Measurements from ENCODE around the gene COX14. TPM values are rescaled to one million over a fixed set of nuclear protein-coding genes. Genes with fewer than 3 reads are reported as not detected.

COX14 gene
- total and polyA plus RNA-seq, 8 donors, result 16.8 to 62.0 (median 25.0) TPM

DNA sequence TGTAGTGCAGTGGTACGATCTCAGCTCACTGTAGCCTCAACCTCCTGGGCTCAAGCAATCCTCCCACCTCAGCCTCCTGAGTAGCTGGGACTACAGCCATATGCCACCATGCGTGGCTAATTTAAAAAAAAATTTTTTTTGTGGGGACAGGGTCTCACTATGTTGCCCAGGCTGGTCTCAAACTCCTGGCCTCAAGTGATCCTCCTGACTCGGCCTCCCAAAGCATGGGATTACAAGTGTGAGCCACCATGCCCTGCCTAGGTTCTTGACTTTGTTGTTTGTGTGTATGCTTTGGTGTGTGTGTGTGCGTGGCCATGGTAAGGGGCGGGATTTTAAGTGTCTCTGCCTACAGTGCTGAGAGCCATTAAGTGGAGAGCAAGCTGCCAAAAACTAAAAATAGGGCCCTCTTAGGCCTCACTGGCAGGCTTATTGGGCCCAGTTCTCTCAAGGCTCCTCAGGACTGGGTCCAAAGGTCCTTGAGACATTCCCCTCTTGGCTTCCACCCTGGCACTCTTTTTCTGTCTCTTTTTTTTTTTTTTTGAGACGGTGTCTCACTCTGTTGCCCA, 5.1 kb downstream of the COX14 start:
- Histone ChIP-seq H3K4me1 (peaks cover 5 to 14% (median 6%) of the 10 kb centered on the region in 3 donors), H3K27me3 (no peaks in the 10 kb centered on the region), H3K9me3 (no peaks in the 10 kb centered on the region), H3K4me3 (no peak overlapping the region), H3K36me3 (peaks cover 0 to 5% (median 0%) of the 10 kb centered on the region in 3 donors), H3K27ac (no peak overlapping the region)
- TF ChIP-seq, protein P1, sequence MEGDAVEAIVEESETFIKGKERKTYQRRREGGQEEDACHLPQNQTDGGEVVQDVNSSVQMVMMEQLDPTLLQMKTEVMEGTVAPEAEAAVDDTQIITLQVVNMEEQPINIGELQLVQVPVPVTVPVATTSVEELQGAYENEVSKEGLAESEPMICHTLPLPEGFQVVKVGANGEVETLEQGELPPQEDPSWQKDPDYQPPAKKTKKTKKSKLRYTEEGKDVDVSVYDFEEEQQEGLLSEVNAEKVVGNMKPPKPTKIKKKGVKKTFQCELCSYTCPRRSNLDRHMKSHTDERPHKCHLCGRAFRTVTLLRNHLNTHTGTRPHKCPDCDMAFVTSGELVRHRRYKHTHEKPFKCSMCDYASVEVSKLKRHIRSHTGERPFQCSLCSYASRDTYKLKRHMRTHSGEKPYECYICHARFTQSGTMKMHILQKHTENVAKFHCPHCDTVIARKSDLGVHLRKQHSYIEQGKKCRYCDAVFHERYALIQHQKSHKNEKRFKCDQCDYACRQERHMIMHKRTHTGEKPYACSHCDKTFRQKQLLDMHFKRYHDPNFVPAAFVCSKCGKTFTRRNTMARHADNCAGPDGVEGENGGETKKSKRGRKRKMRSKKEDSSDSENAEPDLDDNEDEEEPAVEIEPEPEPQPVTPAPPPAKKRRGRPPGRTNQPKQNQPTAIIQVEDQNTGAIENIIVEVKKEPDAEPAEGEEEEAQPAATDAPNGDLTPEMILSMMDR (IDR thresholded peaks at IDR 0.05), result no peak
- no peak for FAIRE-seq
- ATAC-seq, result no peak
- 80% methylated on average over 6 of the region's 6 CpGs for WGBS, 2 donors
- no peak for DNase-seq
- intact Hi-C loops (cut with DNase I), result no loop called here

DNA sequence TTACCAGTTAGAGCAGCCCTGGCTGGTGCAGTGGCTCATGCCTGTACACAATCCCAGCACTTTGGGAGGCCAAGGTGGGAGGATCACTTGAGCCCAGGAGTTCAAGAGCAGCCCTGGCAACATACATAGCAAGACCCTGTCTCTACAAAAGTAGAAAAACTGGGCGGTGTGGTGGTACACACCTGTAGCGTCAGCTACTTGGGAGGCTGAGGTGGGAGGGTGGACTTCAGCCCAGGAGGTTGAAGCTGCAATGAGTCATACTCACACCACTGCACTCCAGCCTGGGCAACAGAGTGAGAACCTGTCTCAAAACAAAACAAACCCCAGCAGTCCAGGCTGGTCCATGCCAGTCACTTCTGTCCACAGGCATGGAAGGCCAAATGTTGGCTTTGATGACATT, 7.4 kb downstream of the COX14 start:
- no peak for DNase-seq
- intact Hi-C loops (cut with DNase I), result no loop called here
- Histone ChIP-seq H3K4me1 (no peaks in the 10 kb centered on the region), H3K27ac (no peak overlapping the region), H3K9me3 (no peaks in the 10 kb centered on the region), H3K4me3 (no peak overlapping the region), H3K27me3 (no peaks in the 10 kb centered on the region), H3K36me3 (peaks cover 0 to 5% (median 0%) of the 10 kb centered on the region in 3 donors)
- TF ChIP-seq, protein P1 (IDR thresholded peaks at IDR 0.05), result no peak
- no peak for FAIRE-seq
- no peak for ATAC-seq
- 98 to 100% methylated on average over 2 of the region's 2 CpGs for WGBS, 2 donors

DNA sequence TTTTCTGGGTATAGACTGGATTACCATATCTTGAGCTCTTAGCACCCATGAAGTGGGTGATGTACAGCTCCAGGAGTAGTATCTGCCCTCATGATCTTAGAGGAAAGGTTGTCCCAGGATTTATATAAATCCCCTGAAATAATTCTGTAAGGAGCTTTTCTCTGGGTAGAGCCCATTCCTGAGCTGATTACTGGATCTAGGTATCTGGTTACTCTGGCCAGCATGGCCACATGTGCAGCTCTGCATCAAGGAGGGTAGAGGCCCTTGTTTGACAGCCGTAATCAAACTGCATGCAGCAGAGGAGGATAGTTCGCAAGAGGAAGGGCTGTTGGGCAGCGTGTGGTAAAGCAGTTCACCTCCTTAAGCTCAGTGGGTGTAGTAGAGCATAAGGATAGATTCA, 8.5 kb downstream of the COX14 start:
- TF ChIP-seq, protein P1 (IDR thresholded peaks at IDR 0.05), result no peak
- H3K4me3 ChIP-seq, result no peak overlapping the region
- DNase-seq (no peak), FAIRE-seq (no peak), ATAC-seq (no peak)
- H3K27me3 ChIP-seq, result no peaks in the 10 kb centered on the region
- WGBS, 2 donors, result 90 to 97% methylated on average over 3 of the region's 3 CpGs
- H3K9me3 ChIP-seq, result no peaks in the 10 kb centered on the region
- intact Hi-C loops (cut with DNase I), result no loop called here
- peaks cover 0 to 5% (median 0%) of the 10 kb centered on the region in 3 donors for H3K36me3 ChIP-seq
- H3K27ac ChIP-seq, result no peak overlapping the region
- no peaks in the 10 kb centered on the region for H3K4me1 ChIP-seq

DNA sequence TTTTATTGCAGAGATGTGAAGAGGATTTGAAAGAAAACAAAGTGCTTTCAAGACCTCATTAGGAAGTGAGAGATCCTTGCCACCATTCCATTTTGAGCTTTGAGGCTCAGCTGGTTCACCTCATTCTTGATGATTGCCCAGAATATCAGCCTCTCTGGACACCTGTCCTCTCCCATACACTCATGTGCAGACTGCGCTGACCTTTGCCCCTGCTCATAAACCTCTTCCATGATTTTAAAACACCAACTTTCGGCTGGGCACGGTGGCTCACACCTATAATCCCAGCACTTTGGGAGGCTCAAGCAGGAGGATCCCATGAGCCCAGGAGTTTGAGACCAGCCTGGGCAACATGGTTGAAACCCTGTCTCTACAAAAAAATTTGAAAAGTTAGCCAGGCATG, 8.9 kb downstream of the COX14 start:
- Histone ChIP-seq H3K4me3 (no peak overlapping the region), H3K4me1 (no peaks in the 10 kb centered on the region), H3K27me3 (no peaks in the 10 kb centered on the region), H3K27ac (no peak overlapping the region), H3K9me3 (no peaks in the 10 kb centered on the region), H3K36me3 (peaks cover 0 to 2% (median 0%) of the 10 kb centered on the region in 3 donors)
- intact Hi-C loops (cut with DNase I), result no loop called here
- FAIRE-seq, result no peak
- TF ChIP-seq, protein P1 (IDR thresholded peaks at IDR 0.05), result no peak
- WGBS, 2 donors, result 84 to 88% methylated on average over 3 of the region's 3 CpGs
- DNase-seq, result no peak
- no peak for ATAC-seq

DNA sequence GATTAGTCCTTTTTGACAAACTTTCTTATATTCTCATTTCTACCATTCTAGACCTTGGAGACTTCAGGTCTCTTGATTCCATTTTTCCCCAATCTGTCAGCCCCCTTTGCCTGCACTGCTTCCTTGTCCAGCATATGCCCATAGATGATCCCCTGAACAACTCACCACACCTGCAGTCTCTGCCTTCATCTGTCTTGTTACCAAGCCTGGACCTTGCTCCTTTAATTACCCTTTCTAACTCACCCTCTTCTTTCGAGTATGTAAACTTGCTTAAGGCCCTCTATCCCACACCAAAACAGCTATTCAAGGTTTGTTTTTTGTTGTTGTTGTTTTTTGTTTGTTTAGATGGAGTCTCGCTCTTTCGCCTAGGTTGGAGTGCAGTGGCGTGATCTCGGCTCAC, 9.6 kb downstream of the COX14 start:
- DNase-seq, result no peak
- WGBS, 2 donors, result 84 to 95% methylated on average over 5 of the region's 5 CpGs
- ATAC-seq, result no peak
- no peaks in the 10 kb centered on the region for H3K4me1 ChIP-seq
- intact Hi-C loops (cut with DNase I), result no loop called here
- no peak overlapping the region for H3K27ac ChIP-seq
- H3K4me3 ChIP-seq, result no peak overlapping the region
- H3K36me3 ChIP-seq, result no peaks in the 10 kb centered on the region
- no peaks in the 10 kb centered on the region for H3K27me3 ChIP-seq
- H3K9me3 ChIP-seq, result no peaks in the 10 kb centered on the region
- TF ChIP-seq, protein P1 (IDR thresholded peaks at IDR 0.05), result no peak
- FAIRE-seq, result no peak
